ENCODE results near the gene MAPK8. TPM values are rescaled to one million over a fixed set of nuclear protein-coding genes. Genes with fewer than 3 reads are reported as not detected.

MAPK8 gene
- total RNA-seq, 2 experiments from 2014 or later, result 47.8 to 50.6 TPM

DNA sequence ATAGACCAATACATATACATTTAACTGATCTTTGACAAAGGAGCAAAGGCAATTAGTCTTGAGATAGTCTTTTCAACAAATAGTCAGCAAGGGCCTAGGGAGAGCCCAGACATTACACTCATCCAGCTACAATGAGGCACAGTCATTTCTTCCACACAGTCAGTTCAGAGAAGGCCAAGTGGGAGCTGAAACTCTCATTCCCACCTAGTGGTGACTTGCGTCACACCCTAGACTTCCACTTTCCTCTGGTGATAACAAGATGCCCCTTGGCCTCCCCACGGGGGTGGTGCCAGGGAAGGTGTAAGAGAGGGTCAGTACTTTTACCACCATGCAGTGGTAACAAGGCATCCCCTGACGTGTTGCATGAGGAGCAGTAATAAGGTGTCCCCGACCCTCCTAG, 39.9 kb upstream of the MAPK8 start:
- Histone ChIP-seq H3K36me3 (ENCODE audit: insufficient read depth, low read length) (no peaks in the 10 kb centered on the region), H3K4me1 (ENCODE audit: insufficient read depth, low read length) (no peaks in the 10 kb centered on the region), H3K27ac (ENCODE audit: low read depth in 1 of 2, low read length in 2 of 2) (no peak overlapping the region), H3K9me3 (ENCODE audit: control insufficient read depth in 1 of 2, insufficient read depth in 1 of 2, low read length in 2 of 2) (no peaks in the 10 kb centered on the region), H3K27me3 (ENCODE audit: control insufficient read depth in 1 of 2, insufficient read depth in 2 of 2, low read length in 2 of 2) (no peaks in the 10 kb centered on the region), H3K4me3 (ENCODE audit: low read length) (no peak overlapping the region)
- no peaks in the 10 kb centered on the region for H3K36me3 Mint-ChIP-seq (ENCODE audit: low read depth)
- H3K27ac Mint-ChIP-seq, result no peak overlapping the region
- ATAC-seq (ENCODE audit: poor library complexity), result no peak
- H3K4me1 Mint-ChIP-seq (ENCODE audit: low read depth), result no peaks in the 10 kb centered on the region
- no peak for DNase-seq
- TF ChIP-seq, protein P1, sequence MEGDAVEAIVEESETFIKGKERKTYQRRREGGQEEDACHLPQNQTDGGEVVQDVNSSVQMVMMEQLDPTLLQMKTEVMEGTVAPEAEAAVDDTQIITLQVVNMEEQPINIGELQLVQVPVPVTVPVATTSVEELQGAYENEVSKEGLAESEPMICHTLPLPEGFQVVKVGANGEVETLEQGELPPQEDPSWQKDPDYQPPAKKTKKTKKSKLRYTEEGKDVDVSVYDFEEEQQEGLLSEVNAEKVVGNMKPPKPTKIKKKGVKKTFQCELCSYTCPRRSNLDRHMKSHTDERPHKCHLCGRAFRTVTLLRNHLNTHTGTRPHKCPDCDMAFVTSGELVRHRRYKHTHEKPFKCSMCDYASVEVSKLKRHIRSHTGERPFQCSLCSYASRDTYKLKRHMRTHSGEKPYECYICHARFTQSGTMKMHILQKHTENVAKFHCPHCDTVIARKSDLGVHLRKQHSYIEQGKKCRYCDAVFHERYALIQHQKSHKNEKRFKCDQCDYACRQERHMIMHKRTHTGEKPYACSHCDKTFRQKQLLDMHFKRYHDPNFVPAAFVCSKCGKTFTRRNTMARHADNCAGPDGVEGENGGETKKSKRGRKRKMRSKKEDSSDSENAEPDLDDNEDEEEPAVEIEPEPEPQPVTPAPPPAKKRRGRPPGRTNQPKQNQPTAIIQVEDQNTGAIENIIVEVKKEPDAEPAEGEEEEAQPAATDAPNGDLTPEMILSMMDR (IDR thresholded peaks at IDR 0.05), result no peak
- no peaks in the 10 kb centered on the region for H3K9me3 Mint-ChIP-seq
- ChIA-PET CTCF (no interaction called here), POLR2A (no interaction called here)
- H3K4me3 Mint-ChIP-seq, result no peak overlapping the region
- intact Hi-C loops (cut with DNase I, micrococcal nuclease), result no loop called here
- peaks cover 5% of the 10 kb centered on the region for H3K27me3 Mint-ChIP-seq

DNA sequence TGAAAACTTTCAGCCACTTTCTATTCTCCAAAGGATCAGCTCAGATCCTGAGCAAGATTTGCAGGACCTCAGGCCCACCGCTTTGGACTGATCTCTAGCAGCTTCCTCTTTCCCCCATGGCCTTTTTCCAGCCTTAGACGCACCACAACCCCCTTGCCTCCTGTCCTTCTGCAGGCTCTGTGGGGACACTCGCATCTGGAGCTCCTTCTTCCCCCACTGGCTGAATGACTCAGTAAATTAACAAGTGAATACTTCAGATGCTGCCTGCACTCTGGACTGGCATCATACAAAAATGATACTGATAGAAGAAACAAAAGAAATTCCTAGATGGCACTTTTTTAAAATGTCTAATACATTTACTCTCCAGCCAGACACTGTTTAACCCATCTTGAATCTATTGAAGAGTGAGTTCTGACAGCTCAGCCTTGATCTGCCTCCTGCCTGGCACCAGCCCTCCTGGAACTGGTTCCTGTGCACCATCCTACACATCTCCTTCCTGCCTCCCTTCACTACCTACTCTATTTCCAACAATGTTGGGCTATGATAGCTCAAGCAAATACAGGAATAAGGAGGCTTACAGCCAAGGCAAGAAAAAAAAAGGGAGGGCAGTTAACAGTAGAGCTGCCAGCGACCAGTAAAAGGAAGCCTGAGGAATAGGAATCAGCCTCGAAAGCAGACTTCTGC, 35.3 kb upstream of the MAPK8 start:
- Mint-ChIP-seq H3K4me3 (no peak overlapping the region), H3K36me3 (ENCODE audit: low read depth) (no peaks in the 10 kb centered on the region), H3K27ac (no peak overlapping the region), H3K9me3 (no peaks in the 10 kb centered on the region), H3K4me1 (ENCODE audit: low read depth) (no peaks in the 10 kb centered on the region), H3K27me3 (no peaks in the 10 kb centered on the region)
- H3K4me3 ChIP-seq (ENCODE audit: low read length), result no peak overlapping the region
- POLR2A ChIA-PET, result no interaction called here
- CTCF ChIA-PET, result interaction anchor here (1.1 kb wide), 1 partner anchor 25 kb away, joined by 3 read pairs; no protein-coding TSS in a partner anchor
- ATAC-seq (ENCODE audit: poor library complexity) (no peak), DNase-seq (no peak)
- no peak overlapping the region for H3K27ac ChIP-seq (ENCODE audit: low read depth in 1 of 2, low read length in 2 of 2)
- intact Hi-C loops (cut with DNase I, micrococcal nuclease), result no loop called here
- no peaks in the 10 kb centered on the region for H3K27me3 ChIP-seq (ENCODE audit: control insufficient read depth in 1 of 2, insufficient read depth in 2 of 2, low read length in 2 of 2)
- no peaks in the 10 kb centered on the region for H3K4me1 ChIP-seq (ENCODE audit: insufficient read depth, low read length)
- H3K36me3 ChIP-seq (ENCODE audit: insufficient read depth, low read length), result no peaks in the 10 kb centered on the region
- H3K9me3 ChIP-seq (ENCODE audit: control insufficient read depth in 1 of 2, insufficient read depth in 1 of 2, low read length in 2 of 2), result no peaks in the 10 kb centered on the region
- TF ChIP-seq, protein P1 (IDR thresholded peaks at IDR 0.05), result no peak

DNA sequence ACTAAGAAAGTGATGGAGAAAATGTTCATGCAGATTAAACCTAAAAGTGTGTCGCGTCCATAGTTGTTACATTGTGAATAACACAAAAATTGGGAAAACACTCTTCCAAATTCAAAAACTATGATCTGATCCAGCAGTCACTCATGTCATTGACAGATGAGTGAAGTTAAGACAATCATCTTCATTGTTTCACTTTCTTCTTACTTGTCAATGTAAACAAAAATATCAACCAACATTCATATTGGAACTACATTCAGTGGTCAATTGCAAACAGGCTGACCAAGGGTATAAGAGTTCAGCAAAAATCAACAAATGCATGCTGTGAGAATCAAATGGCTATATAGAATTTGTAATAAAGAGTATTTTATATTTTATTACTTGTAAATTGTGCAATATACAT, 33.8 kb upstream of the MAPK8 start:
- H3K9me3 ChIP-seq (ENCODE audit: control insufficient read depth in 1 of 2, insufficient read depth in 1 of 2, low read length in 2 of 2), result no peaks in the 10 kb centered on the region
- no peaks in the 10 kb centered on the region for H3K4me1 ChIP-seq (ENCODE audit: insufficient read depth, low read length)
- ChIA-PET POLR2A (no interaction called here), CTCF (no interaction called here)
- TF ChIP-seq, protein P1 (IDR thresholded peaks at IDR 0.05), result no peak
- ATAC-seq (ENCODE audit: poor library complexity) (no peak), DNase-seq (no peak)
- Mint-ChIP-seq H3K4me3 (no peak overlapping the region), H3K4me1 (ENCODE audit: low read depth) (no peaks in the 10 kb centered on the region), H3K36me3 (ENCODE audit: low read depth) (no peaks in the 10 kb centered on the region), H3K27me3 (no peaks in the 10 kb centered on the region), H3K27ac (no peak overlapping the region), H3K9me3 (no peaks in the 10 kb centered on the region)
- no peaks in the 10 kb centered on the region for H3K36me3 ChIP-seq (ENCODE audit: insufficient read depth, low read length)
- intact Hi-C loops (cut with DNase I, micrococcal nuclease), result no loop called here
- no peaks in the 10 kb centered on the region for H3K27me3 ChIP-seq (ENCODE audit: control insufficient read depth in 1 of 2, insufficient read depth in 2 of 2, low read length in 2 of 2)
- no peak overlapping the region for H3K4me3 ChIP-seq (ENCODE audit: low read length)
- no peak overlapping the region for H3K27ac ChIP-seq (ENCODE audit: low read depth in 1 of 2, low read length in 2 of 2)

Data from CD4-positive, alpha-beta T cell (primary cell).